Smooth muscle cell (in vitro differentiated cells): ENCODE measurements around the gene SLC23A2. TPM values are rescaled to one million over a fixed set of nuclear protein-coding genes. Genes with fewer than 3 reads are reported as not detected.

ENCODE experiments used
- DNase-seq: peaks from one replicate; lab custom pipeline; 2025; ENCODE audit not compliant: unreplicated experiment; lab: John Stamatoyannopoulos, UW
- H2AFZ ChIP-seq: fragments of 200-600 bp; sonication (generic); 2 replicates; pipeline ENCODE4 v1.6.0; 2016; ENCODE audit warnings: antibody characterized with exemption, low read depth, mild to moderate bottlenecking
- H3F3A ChIP-seq: fragments of 200-600 bp; sonication (generic); 2 replicates; pipeline ENCODE4 v1.6.0; 2017; ENCODE audit warnings: antibody characterized with exemption, low read depth
- H3K27ac ChIP-seq: fragments of 200-600 bp; sonication (generic); 2 replicates; pipeline ENCODE4 v1.5.1; 2016; ENCODE audit warnings: low read depth, mild to moderate bottlenecking
- H3K27me3 ChIP-seq: fragments of 200-600 bp; sonication (generic); 2 replicates; pipeline ENCODE4 v1.6.1; 2016; ENCODE audit warnings: low read depth, mild to moderate bottlenecking
- H3K36me3 ChIP-seq: fragments of 200-600 bp; sonication (generic); 2 replicates; pipeline ENCODE4 v1.5.1; 2016; ENCODE audit warnings: low read depth
- H3K4me1 ChIP-seq: fragments of 200-600 bp; sonication (generic); 2 replicates; pipeline ENCODE4 v1.5.1; 2016; ENCODE audit warnings: low read depth
- H3K4me2 ChIP-seq: fragments of 200-600 bp; sonication (generic); 2 replicates; pipeline ENCODE4 v1.6.0; 2016; ENCODE audit warnings: mild to moderate bottlenecking
- H3K4me3 ChIP-seq: fragments of 200-600 bp; sonication (generic); 2 replicates; pipeline ENCODE4 v1.5.1; 2016; ENCODE audit warnings: mild to moderate bottlenecking
- H3K79me2 ChIP-seq: fragments of 200-600 bp; sonication (generic); 2 replicates; pipeline ENCODE4 v1.6.0; 2016; ENCODE audit warnings: low read depth, mild to moderate bottlenecking
- H3K9ac ChIP-seq: fragments of 200-600 bp; sonication (generic); 2 replicates; pipeline ENCODE4 v1.6.0; 2016; ENCODE audit warnings: low read depth
- H3K9me3 ChIP-seq: fragments of 200-600 bp; sonication (generic); replicated peaks from 2 replicates; pipeline ENCODE4 v1.5.1; 2016; ENCODE audit warnings: low read depth
- H4K20me1 ChIP-seq: fragments of 200-600 bp; sonication (generic); 2 replicates; pipeline ENCODE4 v1.6.0; 2016; ENCODE audit warnings: low read depth
- CTCF ChIP-seq: fragments of 200-600 bp; sonication (generic); IDR thresholded peaks from 2 replicates; pipeline ENCODE4 v1.5.1; 2017; ENCODE audit warnings: borderline replicate concordance, mild to moderate bottlenecking, antibody characterized with exemption; ENCODE audit not compliant: insufficient read depth, poor library complexity, severe bottlenecking
- WGBS: methylation state at CpG from one replicate; pipeline ENCODE4 v1.1.7; 2016; ENCODE audit warnings: low lambda C conversion rate; 5-methylcytosine and 5-hydroxymethylcytosine counted together
- polyA plus RNA-seq: library from polyadenylated mRNA; unstranded; fragments of >200 nt; fragmentation: Nextera tagmentation; extraction: Ambion mirVana; gene quantifications from 2 replicates; pipeline ENCODE4 v1.2.1, GENCODE V29; 2016
- total RNA-seq: library from RNA; depleted of rRNA; stranded (reverse); fragments of >200 nt; gene quantifications from 2 replicates; pipeline ENCODE4 v1.2.3, GENCODE V29; 2014

Gene SLC23A2
- total and polyA plus RNA-seq, 2 experiments from 2014 or later, result 1.4 to 5.0 TPM

GRCh38 chr20:4832469-4832868 lies 168.8 kb downstream of the SLC23A2 start:
- Histone ChIP-seq H2AFZ (no peak overlapping the region), H3K79me2 (no peaks in the 10 kb centered on the region), H3K27ac (no peak overlapping the region), H3K27me3 (no peaks in the 10 kb centered on the region), H3K36me3 (no peaks in the 10 kb centered on the region), H4K20me1 (no peaks in the 10 kb centered on the region), H3K9ac (no peak overlapping the region), H3K4me1 (no peaks in the 10 kb centered on the region), H3F3A (no peaks in the 10 kb centered on the region), H3K4me2 (no peak overlapping the region), H3K9me3 (no peaks in the 10 kb centered on the region), H3K4me3 (no peak overlapping the region)
- no peak for DNase-seq
- 84% methylated on average over 2 of the region's 2 CpGs for WGBS
- TF ChIP-seq CTCF, result no peak

DNA sequence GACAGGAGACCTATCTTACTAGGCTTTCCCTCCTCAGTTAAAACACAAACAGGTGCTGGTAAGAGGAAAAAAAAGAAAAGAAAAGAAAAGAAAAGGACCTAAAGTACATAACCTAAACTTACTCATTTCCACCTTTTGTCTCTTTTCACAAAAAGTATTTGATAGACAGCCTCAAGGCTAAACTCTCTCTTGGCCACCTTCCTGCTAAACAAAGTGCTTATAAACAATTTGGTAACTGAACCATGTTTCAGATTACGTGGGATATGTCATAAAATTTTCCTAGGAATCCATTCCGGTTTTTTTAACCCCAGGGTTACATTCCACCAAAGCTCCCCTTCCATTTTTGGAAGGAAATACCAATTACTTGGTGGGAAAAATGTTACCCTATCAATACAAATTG lies 170.6 kb downstream of the SLC23A2 start:
- Histone ChIP-seq H3F3A (no peaks in the 10 kb centered on the region), H3K27ac (no peak overlapping the region), H3K9ac (no peak overlapping the region), H2AFZ (no peak overlapping the region), H3K79me2 (no peaks in the 10 kb centered on the region), H3K4me1 (no peaks in the 10 kb centered on the region), H3K36me3 (no peaks in the 10 kb centered on the region), H3K9me3 (no peaks in the 10 kb centered on the region), H3K4me2 (no peak overlapping the region), H3K27me3 (no peaks in the 10 kb centered on the region), H3K4me3 (no peak overlapping the region), H4K20me1 (no peaks in the 10 kb centered on the region)
- DNase-seq, result no peak
- TF ChIP-seq CTCF, result no peak
- WGBS, result 81% methylated on average over 2 of the region's 2 CpGs

- H3K4me1 ChIP-seq, result no peaks in the 10 kb centered on the region
- no peaks in the 10 kb centered on the region for H3F3A ChIP-seq
- no peak overlapping the region for H3K4me2 ChIP-seq
- no peak for TF ChIP-seq CTCF
- no peak overlapping the region for H3K9ac ChIP-seq
- WGBS, result 67% methylated on average over 3 of the region's 3 CpGs
- H2AFZ ChIP-seq, result no peak overlapping the region
- H3K9me3 ChIP-seq, result no peaks in the 10 kb centered on the region
- H3K27me3 ChIP-seq, result no peaks in the 10 kb centered on the region
- no peaks in the 10 kb centered on the region for H3K36me3 ChIP-seq
- H3K4me3 ChIP-seq, result no peak overlapping the region
- no peak overlapping the region for H3K27ac ChIP-seq
- DNase-seq, result no peak
- no peaks in the 10 kb centered on the region for H4K20me1 ChIP-seq
- H3K79me2 ChIP-seq, result no peaks in the 10 kb centered on the region
Measured at GRCh38 chr20:4830259-4830658, 171.1 kb downstream of the SLC23A2 start.

DNA sequence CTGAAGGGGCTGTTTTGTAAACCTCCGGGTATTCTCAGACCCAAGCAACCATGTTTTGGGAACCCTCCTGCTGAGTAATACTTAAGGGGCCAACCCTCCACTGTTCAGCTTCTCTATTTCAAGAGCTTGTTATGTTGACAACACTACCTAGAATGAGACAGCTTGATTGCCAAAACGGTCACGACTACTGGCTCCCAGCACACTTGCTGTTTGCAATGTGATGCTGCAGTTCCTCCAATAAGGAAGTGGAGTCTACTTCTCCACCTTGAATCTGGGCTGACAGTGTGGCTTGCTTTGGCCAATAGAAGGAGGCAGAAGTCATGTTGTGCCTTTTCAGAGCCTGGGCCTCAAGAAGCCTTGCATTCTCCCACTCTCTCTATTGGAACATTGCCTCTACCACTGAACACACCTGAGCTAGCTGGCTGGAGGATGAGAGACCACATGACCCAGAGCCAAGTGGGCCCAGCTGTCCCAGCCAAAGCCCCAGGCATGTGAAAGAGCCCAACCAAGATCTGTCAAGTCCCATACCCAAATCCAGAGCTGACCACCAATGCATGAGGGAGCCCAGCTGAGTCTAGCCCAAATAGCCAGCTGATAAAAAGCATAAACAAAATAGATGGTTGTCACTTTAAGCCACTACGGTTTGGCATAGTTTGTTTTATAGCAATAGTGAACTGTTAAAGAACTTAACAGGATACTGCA lies 171.6 kb downstream of the SLC23A2 start:
- 76% methylated on average over 4 of the region's 4 CpGs for WGBS
- H3K9me3 ChIP-seq, result no peaks in the 10 kb centered on the region
- H3K4me3 ChIP-seq, result no peak overlapping the region
- H2AFZ ChIP-seq, result no peak overlapping the region
- H3F3A ChIP-seq, result no peaks in the 10 kb centered on the region
- DNase-seq, result no peak
- no peaks in the 10 kb centered on the region for H3K36me3 ChIP-seq
- no peak overlapping the region for H3K27ac ChIP-seq
- no peak for TF ChIP-seq CTCF
- H3K79me2 ChIP-seq, result no peaks in the 10 kb centered on the region
- no peaks in the 10 kb centered on the region for H3K4me1 ChIP-seq
- no peak overlapping the region for H3K9ac ChIP-seq
- H3K4me2 ChIP-seq, result no peak overlapping the region
- no peaks in the 10 kb centered on the region for H3K27me3 ChIP-seq
- H4K20me1 ChIP-seq, result no peaks in the 10 kb centered on the region
